Activated CD4-positive, alpha-beta T cell treated with anti-CD3 and anti-CD28 coated beads, Interleukin-2, amount 10 ng/mL, durations not matched to agents 7 days and 5 days (primary cell): ENCODE results near the gene MYBBP1A. TPM values are rescaled to one million over a fixed set of nuclear protein-coding genes. Genes with fewer than 3 reads are reported as not detected.

ENCODE experiments used
- CTCF ChIA-PET: fragments of 350-600 bp; sonication (Branson Sonifier 250); formaldehyde crosslinking; loops from one replicate; lab custom pipeline; 2021; ENCODE audit warnings: antibody characterized with exemption; lab: Charles Lee
- POLR2A ChIA-PET: fragments of 350-600 bp; sonication (Branson Sonifier 250); formaldehyde crosslinking; loops from one replicate; lab custom pipeline; 2021; ENCODE audit warnings: antibody characterized with exemption; lab: Charles Lee
- DNase-seq: peaks from one replicate; pipeline ENCODE4 v3.0.0-alpha.2; 2020
- H3K27ac Mint-ChIP-seq: one replicate; pipeline ENCODE4 v1.8.0; 2021; ENCODE audit warnings: mild to moderate bottlenecking, moderate library complexity, mixed read lengths
- H3K27me3 Mint-ChIP-seq: one replicate; pipeline ENCODE4 v1.8.0; 2021; ENCODE audit warnings: mixed read lengths
- H3K36me3 Mint-ChIP-seq: one replicate; pipeline ENCODE4 v1.8.0; 2021; ENCODE audit warnings: low read depth, mixed read lengths
- H3K4me1 Mint-ChIP-seq: one replicate; pipeline ENCODE4 v1.8.0; 2021; ENCODE audit warnings: mixed read lengths
- H3K4me3 Mint-ChIP-seq: one replicate; pipeline ENCODE4 v1.8.0; 2021; ENCODE audit warnings: mild to moderate bottlenecking, moderate library complexity, mixed read lengths
- H3K9me3 Mint-ChIP-seq: one replicate; pipeline ENCODE4 v1.8.0; 2021; ENCODE audit warnings: mixed read lengths
- total RNA-seq, 2 experiments: library from RNA; stranded (reverse); gene quantifications; one replicate each; pipeline ENCODE4 v1.2.3, GENCODE V29; 2021

MYBBP1A gene
- total RNA-seq, 2 experiments from 2014 or later = 58.0 to 59.0 TPM

- Mint-ChIP-seq H3K9me3 (no peaks in the 10 kb centered on the region), H3K27me3 (peaks cover 3% of the 10 kb centered on the region), H3K4me1 (peaks cover 13% of the 10 kb centered on the region), H3K36me3 (no peaks in the 10 kb centered on the region), H3K27ac (peak overlapping the region; percentile 3), H3K4me3 (no peak overlapping the region)
- CTCF ChIA-PET = no interaction called here
- POLR2A ChIA-PET = no interaction called here
- DNase-seq = no peak
Measured at GRCh38 chr17:4576161-4576558, 21.0 kb upstream of the MYBBP1A start.

- no peaks in the 10 kb centered on the region for H3K36me3 Mint-ChIP-seq
- ChIA-PET POLR2A (no interaction called here), CTCF (no interaction called here)
- H3K27ac Mint-ChIP-seq = no peak overlapping the region
- peaks cover 3% of the 10 kb centered on the region for H3K27me3 Mint-ChIP-seq
- H3K4me3 Mint-ChIP-seq = no peak overlapping the region
- peaks cover 13% of the 10 kb centered on the region for H3K4me1 Mint-ChIP-seq
- no peak for DNase-seq
- H3K9me3 Mint-ChIP-seq = no peaks in the 10 kb centered on the region
Measured at GRCh38 chr17:4574448-4575045, 19.4 kb upstream of the MYBBP1A start.

- DNase-seq = peak; percentile 31
- ChIA-PET CTCF (interaction anchor here (1.0 kb wide), 1 partner anchor 13 kb away, joined by 3 read pairs; the partner anchor contains the start of gene GGT6), POLR2A (no interaction called here)
Measured at GRCh38 chr17:4573669-4574068, 18.5 kb upstream of the MYBBP1A start.

GRCh38 chr17:4573115-4573514 lies 17.9 kb upstream of the MYBBP1A start:
- Mint-ChIP-seq H3K27me3 (peaks cover 3% of the 10 kb centered on the region), H3K27ac (no peak overlapping the region), H3K4me3 (no peak overlapping the region), H3K9me3 (no peaks in the 10 kb centered on the region), H3K4me1 (peaks cover 13% of the 10 kb centered on the region), H3K36me3 (no peaks in the 10 kb centered on the region)
- DNase-seq = no peak
- ChIA-PET POLR2A (no interaction called here), CTCF (interaction anchor here (1.0 kb wide), 1 partner anchor 12 kb away, joined by 3 read pairs; the partner anchor contains the start of gene GGT6)

More at GRCh38 chr17:4573669-4574068, 18.5 kb upstream of the MYBBP1A start:
- H3K27me3 Mint-ChIP-seq = peaks cover 3% of the 10 kb centered on the region
- no peaks in the 10 kb centered on the region for H3K36me3 Mint-ChIP-seq
- H3K27ac Mint-ChIP-seq = no peak overlapping the region
- H3K4me3 Mint-ChIP-seq = no peak overlapping the region
- peaks cover 13% of the 10 kb centered on the region for H3K4me1 Mint-ChIP-seq
- H3K9me3 Mint-ChIP-seq = no peaks in the 10 kb centered on the region

GRCh38 chr17:4572131-4572530 lies 16.9 kb upstream of the MYBBP1A start:
- no peaks in the 10 kb centered on the region for H3K36me3 Mint-ChIP-seq
- H3K27me3 Mint-ChIP-seq = peaks cover 3% of the 10 kb centered on the region
- ChIA-PET CTCF (no interaction called here), POLR2A (no interaction called here)
- H3K9me3 Mint-ChIP-seq = no peaks in the 10 kb centered on the region
- peaks cover 13% of the 10 kb centered on the region for H3K4me1 Mint-ChIP-seq
- H3K4me3 Mint-ChIP-seq = no peak overlapping the region
- no peak for DNase-seq
- H3K27ac Mint-ChIP-seq = no peak overlapping the region

GRCh38 chr17:4569591-4569990 lies 14.4 kb upstream of the MYBBP1A start:
- peaks cover 25% of the 10 kb centered on the region for H3K4me1 Mint-ChIP-seq
- DNase-seq = no peak
- no peak overlapping the region for H3K27ac Mint-ChIP-seq
- H3K27me3 Mint-ChIP-seq = peaks cover 6% of the 10 kb centered on the region
- CTCF ChIA-PET = interaction anchor here (1.1 kb wide), 1 partner anchor 10 kb away, joined by 5 read pairs; the partner anchor contains the start of gene GGT6
- H3K4me3 Mint-ChIP-seq = no peak overlapping the region
- POLR2A ChIA-PET = no interaction called here
- H3K9me3 Mint-ChIP-seq = no peaks in the 10 kb centered on the region
- no peaks in the 10 kb centered on the region for H3K36me3 Mint-ChIP-seq

GRCh38 chr17:4566785-4567184 lies 11.6 kb upstream of the MYBBP1A start:
- peak; percentile 61 for DNase-seq
- POLR2A ChIA-PET = no interaction called here
- no peak overlapping the region for H3K4me3 Mint-ChIP-seq
- H3K36me3 Mint-ChIP-seq = peaks cover 2% of the 10 kb centered on the region
- peaks cover 32% of the 10 kb centered on the region for H3K4me1 Mint-ChIP-seq
- no peak overlapping the region for H3K27ac Mint-ChIP-seq
- H3K27me3 Mint-ChIP-seq = peaks cover 4% of the 10 kb centered on the region
- CTCF ChIA-PET = interaction anchor here (0.6 to 2.0 kb wide), 18 partner anchors 10 to 341 kb away, joined by 3 to 10 read pairs (median 4); partner anchors contain the start of genes ARRB2 and MYBBP1A
- no peaks in the 10 kb centered on the region for H3K9me3 Mint-ChIP-seq

- Mint-ChIP-seq H3K36me3 (peaks cover 2% of the 10 kb centered on the region), H3K4me1 (peaks cover 39% of the 10 kb centered on the region), H3K9me3 (no peaks in the 10 kb centered on the region), H3K27me3 (peaks cover 4% of the 10 kb centered on the region), H3K4me3 (peak overlapping the region; percentile 45), H3K27ac (peak overlapping the region; percentile 66)
- ChIA-PET CTCF (interaction anchor here (0.6 to 2.0 kb wide), 9 partner anchors 8 to 217 kb away, joined by 3 to 7 read pairs (median 3); partner anchors contain the start of genes ARRB2 and MYBBP1A), POLR2A (no interaction called here)
- DNase-seq = peak; percentile 72
Measured at GRCh38 chr17:4565209-4566141, 10.3 kb upstream of the MYBBP1A start.

- Mint-ChIP-seq H3K27ac (peak overlapping the region; percentile 84), H3K4me3 (no peak overlapping the region), H3K36me3 (peaks cover 2% of the 10 kb centered on the region), H3K9me3 (no peaks in the 10 kb centered on the region), H3K27me3 (peaks cover 4% of the 10 kb centered on the region), H3K4me1 (peaks cover 39% of the 10 kb centered on the region)
- ChIA-PET CTCF (interaction anchor here (0.6 to 1.9 kb wide), 4 partner anchors 9 to 59 kb away, joined by 3 to 6 read pairs (median 4); no protein-coding TSS in a partner anchor), POLR2A (no interaction called here)
- no peak for DNase-seq
Measured at GRCh38 chr17:4562015-4562969, 7.1 kb upstream of the MYBBP1A start.

- H3K36me3 Mint-ChIP-seq = peaks cover 2% of the 10 kb centered on the region
- H3K4me3 Mint-ChIP-seq = no peak overlapping the region
- H3K9me3 Mint-ChIP-seq = no peaks in the 10 kb centered on the region
- CTCF ChIA-PET = interaction anchor here (1.2 to 2.3 kb wide), 3 partner anchors 9 to 13 kb away, joined by 3 to 5 read pairs (median 3); no protein-coding TSS in a partner anchor
- peaks cover 44% of the 10 kb centered on the region for H3K4me1 Mint-ChIP-seq
- no peak for DNase-seq
- peaks cover 3% of the 10 kb centered on the region for H3K27me3 Mint-ChIP-seq
- H3K27ac Mint-ChIP-seq = no peak overlapping the region
- POLR2A ChIA-PET = no interaction called here
Measured at GRCh38 chr17:4560837-4561256, 5.7 kb upstream of the MYBBP1A start.

GRCh38 chr17:4560421-4560820 lies 5.2 kb upstream of the MYBBP1A start, which contains the start of gene GGT6:
GGT6 (minus strand) TSS chr17:4560577; CDS start chr17:4560521, 56 bp downstream.
- H3K4me3 Mint-ChIP-seq = no peak within 1 kb of the TSS
- ChIA-PET POLR2A (no interaction called here), CTCF (interaction anchor here (0.6 to 2.3 kb wide), 4 partner anchors 9 to 339 kb away, joined by 3 to 5 read pairs (median 3); no protein-coding TSS in a partner anchor)

More at GRCh38 chr17:4560421-4560820, 5.2 kb upstream of the MYBBP1A start, which contains the start of gene GGT6:
- H3K36me3 Mint-ChIP-seq = peaks cover 2% of the 10 kb centered on the region
- no peaks in the 10 kb centered on the region for H3K9me3 Mint-ChIP-seq
- H3K27me3 Mint-ChIP-seq = no peaks in the 10 kb centered on the region
- H3K27ac Mint-ChIP-seq = no peak within 1 kb of the TSS
- DNase-seq = no peak
- H3K4me1 Mint-ChIP-seq = peaks cover 44% of the 10 kb centered on the region
